Calu3 (cell line): ENCODE data around the gene ZC3HAV1. TPM values are rescaled to one million over a fixed set of nuclear protein-coding genes. Genes with fewer than 3 reads are reported as not detected.

ENCODE experiments used
- BruUV-seq: library from RNA; stranded (reverse); fragments of 400-500 nt; replicated peaks from 2 replicates; lab custom pipeline; 2021; lab: Mats Ljungman, UMichigan
- CTCF ChIA-PET: fragments of 300-600 bp; sonication (Branson Sonifier 250); formaldehyde crosslinking; loops from one replicate; lab custom pipeline; 2022; ENCODE audit warnings: antibody characterized with exemption; lab: Charles Lee
- DNase-seq: peaks from one replicate; pipeline ENCODE4 v3.0.0; 2022
- H3K27ac Mint-ChIP-seq: one replicate; pipeline ENCODE4 v1.8.0; 2022; ENCODE audit warnings: mixed read lengths; ENCODE audit not compliant: unreplicated experiment
- H3K27me3 Mint-ChIP-seq: one replicate; pipeline ENCODE4 v1.8.0; 2022; ENCODE audit warnings: mixed read lengths; ENCODE audit not compliant: unreplicated experiment
- H3K36me3 Mint-ChIP-seq: one replicate; pipeline ENCODE4 v1.8.0; 2022; ENCODE audit warnings: mild to moderate bottlenecking, moderate library complexity, mixed read lengths; ENCODE audit not compliant: insufficient read depth, unreplicated experiment
- H3K4me1 Mint-ChIP-seq: one replicate; pipeline ENCODE4 v1.8.0; 2022; ENCODE audit warnings: mild to moderate bottlenecking, low read depth, mixed read lengths; ENCODE audit not compliant: unreplicated experiment
- H3K4me3 Mint-ChIP-seq: one replicate; pipeline ENCODE4 v1.8.0; 2022; ENCODE audit warnings: mild to moderate bottlenecking, low read depth, moderate library complexity, mixed read lengths; ENCODE audit not compliant: unreplicated experiment
- H3K9me3 Mint-ChIP-seq: one replicate; pipeline ENCODE4 v1.8.0; 2022; ENCODE audit warnings: low read depth, mixed read lengths; ENCODE audit not compliant: unreplicated experiment
- CTCF ChIP-seq: fragments of 200-600 bp; IDR thresholded peaks from one replicate; pipeline ENCODE4 v1.8.0; 2022; ENCODE audit warnings: antibody characterized with exemption; ENCODE audit not compliant: unreplicated experiment
- intact Hi-C: fragments of 100-400 bp; cut with micrococcal nuclease; formaldehyde crosslinking; loops from one replicate; pipeline ENCODE4 v1.10.0; 2022; ENCODE audit not compliant: unreplicated experiment
- total RNA-seq: library from RNA; stranded (reverse); gene quantifications from 2 replicates; pipeline ENCODE4 v1.2.3, GENCODE V29; 2022

Gene ZC3HAV1
- total RNA-seq, 1 experiment from 2014 or later = 63.4 TPM

- intact Hi-C loops = no loop called here
- peaks cover 13% of the 10 kb centered on the region for H3K36me3 Mint-ChIP-seq
- CTCF ChIA-PET = no interaction called here
- no peak for TF ChIP-seq CTCF
- H3K27me3 Mint-ChIP-seq = no peaks in the 10 kb centered on the region
- H3K4me1 Mint-ChIP-seq = peaks cover 16% of the 10 kb centered on the region
- H3K27ac Mint-ChIP-seq = no peak overlapping the region
- no peak for DNase-seq
- H3K4me3 Mint-ChIP-seq = no peak overlapping the region
- H3K9me3 Mint-ChIP-seq = no peaks in the 10 kb centered on the region
- BruUV-seq = no TSS peak
Measured at GRCh38 chr7:139091677-139091996, 17.9 kb downstream of the ZC3HAV1 start.

GRCh38 chr7:139089118-139089517 is 20.4 kb downstream of the ZC3HAV1 start:
- BruUV-seq = no TSS peak
- no peak for DNase-seq
- Mint-ChIP-seq H3K9me3 (no peaks in the 10 kb centered on the region), H3K4me3 (no peak overlapping the region), H3K36me3 (peaks cover 11% of the 10 kb centered on the region), H3K27me3 (no peaks in the 10 kb centered on the region), H3K4me1 (peaks cover under 1% of the 10 kb centered on the region), H3K27ac (no peak overlapping the region)
- TF ChIP-seq CTCF = no peak
- CTCF ChIA-PET = no interaction called here
- intact Hi-C loops = no loop called here

GRCh38 chr7:139088268-139088667 is 21.3 kb downstream of the ZC3HAV1 start:
- Mint-ChIP-seq H3K27me3 (no peaks in the 10 kb centered on the region), H3K9me3 (no peaks in the 10 kb centered on the region), H3K4me1 (no peaks in the 10 kb centered on the region), H3K4me3 (no peak overlapping the region), H3K36me3 (peaks cover 19% of the 10 kb centered on the region), H3K27ac (no peak overlapping the region)
- CTCF ChIA-PET = no interaction called here
- no peak for TF ChIP-seq CTCF
- intact Hi-C loops = no loop called here
- no peak for DNase-seq
- no TSS peak for BruUV-seq

GRCh38 chr7:139087212-139087611 is 22.3 kb downstream of the ZC3HAV1 start:
- DNase-seq = no peak
- H3K9me3 Mint-ChIP-seq = no peaks in the 10 kb centered on the region
- H3K4me3 Mint-ChIP-seq = no peak overlapping the region
- peaks cover 26% of the 10 kb centered on the region for H3K36me3 Mint-ChIP-seq
- no TSS peak for BruUV-seq
- no peaks in the 10 kb centered on the region for H3K27me3 Mint-ChIP-seq
- H3K27ac Mint-ChIP-seq = no peak overlapping the region
- H3K4me1 Mint-ChIP-seq = no peaks in the 10 kb centered on the region
- intact Hi-C loops = no loop called here
- TF ChIP-seq CTCF = no peak
- CTCF ChIA-PET = interaction anchor here (0.7 to 1.1 kb wide), 2 partner anchors 12 to 27 kb away, joined by 3 read pairs; no protein-coding TSS in a partner anchor
